GM08714 (cell line): ENCODE data around the gene FBXO34.
"Not testable (repeated sequence)": the region's sequence is repeated elsewhere in the genome, so short reads cannot be mapped to it uniquely, and the experiment has no call there.

Experiments used
- H3K4me3 ChIP-seq: fragments of 200-500 bp; sonication (Bioruptor generic); 2 replicates; pipeline ENCODE4 v1.5.1; 2014; ENCODE audit warnings: mild to moderate bottlenecking, low read length, inconsistent platforms
- ZNF274 ChIP-seq: IDR thresholded peaks from 2 replicates; pipeline ENCODE4 v1.6.1; 2012; ENCODE audit warnings: mild to moderate bottlenecking, low read depth, low read length

Gene FBXO34

DNA sequence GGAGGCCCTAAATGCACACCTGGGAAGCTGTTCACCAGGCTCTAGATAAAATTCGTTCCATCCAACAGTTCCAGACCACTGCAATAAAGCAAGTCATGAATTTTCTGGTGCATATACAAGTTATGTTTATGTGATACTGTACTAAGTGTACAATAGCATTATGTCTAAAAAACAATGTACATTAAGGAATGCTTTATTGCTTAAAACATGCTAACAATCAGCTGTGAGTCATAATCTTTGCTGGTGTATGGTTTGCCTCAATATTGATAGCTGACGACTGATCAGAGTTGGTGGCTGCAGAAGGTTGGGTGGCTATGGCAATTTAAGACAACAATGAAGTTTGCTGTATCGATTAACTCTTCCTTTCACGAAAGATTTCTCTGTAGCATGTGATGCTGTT, 88.1 kb downstream of the FBXO34 start:
- TF ChIP-seq ZNF274, result no peak
- H3K4me3 ChIP-seq, result no peak overlapping the region

- no peak overlapping the region for H3K4me3 ChIP-seq
- TF ChIP-seq ZNF274, result no peak
Measured at GRCh38 chr14:55361190-55361589, 90.0 kb downstream of the FBXO34 start.

- no peak overlapping the region for H3K4me3 ChIP-seq
Measured at GRCh38 chr14:55366271-55366670, 95.0 kb downstream of the FBXO34 start.

GRCh38 chr14:55370883-55371455, 99.7 kb downstream of the FBXO34 start:
- H3K4me3 ChIP-seq, result no peak overlapping the region
- TF ChIP-seq ZNF274, result no peak

More at GRCh38 chr14:55366271-55366670, 95.0 kb downstream of the FBXO34 start:
- TF ChIP-seq ZNF274, result no peak

- H3K4me3 ChIP-seq, result no peak overlapping the region
- TF ChIP-seq ZNF274, result no peak
Measured at GRCh38 chr14:55372423-55372822, 101.2 kb downstream of the FBXO34 start.

DNA sequence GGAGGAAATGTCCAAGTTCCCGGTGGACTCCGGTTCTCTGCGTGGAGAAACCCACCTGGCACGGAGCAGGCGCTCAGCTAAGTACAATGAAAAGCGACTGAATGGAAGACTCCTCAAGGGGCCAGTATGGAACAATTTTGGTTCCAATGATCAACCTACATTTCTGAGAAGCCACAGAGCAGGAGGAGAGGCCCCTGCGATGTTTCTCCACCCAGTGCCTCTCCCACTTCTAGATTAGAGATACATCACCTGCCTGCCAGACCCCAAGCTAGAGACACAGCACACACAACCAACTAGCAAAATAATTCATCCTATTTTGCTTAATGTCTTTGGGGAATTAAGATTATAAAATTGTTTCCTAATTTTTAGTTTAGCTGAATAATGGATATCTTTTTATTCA, 101.6 kb downstream of the FBXO34 start:
- no peak overlapping the region for H3K4me3 ChIP-seq
- TF ChIP-seq ZNF274, result no peak

GRCh38 chr14:55373784-55374705, 102.8 kb downstream of the FBXO34 start:
- TF ChIP-seq ZNF274, result no peak
- no peak overlapping the region for H3K4me3 ChIP-seq

DNA sequence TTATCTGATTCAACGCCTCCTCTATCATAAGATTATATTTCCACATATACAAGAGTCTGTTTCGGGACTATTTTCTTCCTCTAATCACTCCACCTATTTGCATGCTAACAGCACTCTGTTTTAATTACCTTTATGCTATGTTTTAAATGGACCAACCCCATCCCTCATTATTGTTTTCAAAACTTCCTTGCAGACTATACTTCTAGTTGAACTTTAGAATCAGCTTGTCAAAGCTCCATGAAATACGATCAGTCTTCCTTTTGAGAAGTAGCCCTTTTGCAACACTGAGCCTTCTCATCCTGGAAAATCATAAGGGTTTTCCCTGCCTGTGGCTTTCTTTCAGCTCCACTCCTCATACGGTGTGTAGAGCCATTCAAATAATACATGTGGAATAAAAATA, 103.5 kb downstream of the FBXO34 start:
- no peak for TF ChIP-seq ZNF274
- H3K4me3 ChIP-seq, result no peak overlapping the region

DNA sequence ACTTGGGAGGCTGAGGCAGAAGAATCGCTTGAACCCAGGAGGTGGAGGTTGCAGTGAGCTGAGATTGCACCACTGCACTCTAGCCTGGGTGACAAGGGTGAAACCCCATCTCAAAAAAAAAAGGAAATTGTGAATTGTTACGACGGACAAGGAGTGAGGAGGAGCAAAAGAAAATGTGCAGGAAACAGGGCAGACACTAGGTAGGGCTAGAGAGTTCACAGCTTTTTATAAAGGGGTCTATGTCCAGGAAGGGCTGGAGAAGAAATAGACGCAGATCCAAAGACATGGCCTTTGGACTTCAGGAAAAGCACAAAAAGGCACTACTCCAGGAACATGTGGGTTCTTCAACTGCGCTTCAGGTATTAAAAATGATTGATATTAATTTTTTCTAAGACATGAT, 106.0 kb downstream of the FBXO34 start:
- no peak for TF ChIP-seq ZNF274
- H3K4me3 ChIP-seq, result no peak overlapping the region

- TF ChIP-seq ZNF274, result no peak
- H3K4me3 ChIP-seq, result no peak overlapping the region
Measured at GRCh38 chr14:55381040-55381439, 109.8 kb downstream of the FBXO34 start.

GRCh38 chr14:55381561-55381960, 110.3 kb downstream of the FBXO34 start:
- TF ChIP-seq ZNF274, result no peak
- no peak overlapping the region for H3K4me3 ChIP-seq

DNA sequence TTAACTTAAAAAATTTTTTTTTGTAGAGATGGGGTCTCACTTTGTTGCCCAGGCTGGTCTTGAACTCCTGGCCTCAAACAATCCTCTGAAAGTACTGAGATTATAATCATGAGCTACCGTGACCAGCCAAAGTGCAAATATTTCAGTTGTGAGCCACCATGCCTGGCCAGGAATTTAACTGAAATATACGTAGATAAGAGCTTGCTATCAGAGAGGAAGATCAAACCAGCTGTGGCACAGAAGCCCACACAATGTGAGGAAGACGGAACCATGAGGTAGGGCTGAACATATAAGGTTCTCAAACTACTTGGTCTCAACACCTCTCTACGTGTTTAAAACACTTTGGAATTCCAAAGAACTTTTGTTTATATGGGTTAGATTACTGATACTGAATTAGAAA, 111.3 kb downstream of the FBXO34 start:
- TF ChIP-seq ZNF274, result no peak
- no peak overlapping the region for H3K4me3 ChIP-seq

DNA sequence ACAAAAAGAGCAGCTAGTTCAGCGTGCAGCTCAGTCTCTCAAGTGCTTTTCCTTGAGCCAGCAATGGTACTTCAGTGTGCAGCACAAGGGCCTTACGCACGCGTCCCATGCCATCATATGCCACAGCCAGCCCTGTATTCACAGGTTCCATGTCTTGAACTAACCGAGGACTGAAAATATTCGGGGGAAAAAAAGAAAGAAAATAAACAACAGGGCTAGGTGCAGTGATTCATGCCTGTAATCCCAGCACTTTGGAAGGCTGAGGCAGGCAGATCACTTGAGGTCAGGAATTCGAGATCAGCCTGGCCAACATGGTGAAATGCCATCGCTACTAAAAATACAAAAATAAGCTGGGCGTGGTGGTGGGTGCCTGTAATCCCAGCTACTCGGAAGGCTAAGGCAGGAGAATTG, 111.8 kb downstream of the FBXO34 start:
- H3K4me3 ChIP-seq, result not testable (repeated sequence)

GRCh38 chr14:55383541-55384140, 112.4 kb downstream of the FBXO34 start:
- no peak overlapping the region for H3K4me3 ChIP-seq
- TF ChIP-seq ZNF274, result no peak

DNA sequence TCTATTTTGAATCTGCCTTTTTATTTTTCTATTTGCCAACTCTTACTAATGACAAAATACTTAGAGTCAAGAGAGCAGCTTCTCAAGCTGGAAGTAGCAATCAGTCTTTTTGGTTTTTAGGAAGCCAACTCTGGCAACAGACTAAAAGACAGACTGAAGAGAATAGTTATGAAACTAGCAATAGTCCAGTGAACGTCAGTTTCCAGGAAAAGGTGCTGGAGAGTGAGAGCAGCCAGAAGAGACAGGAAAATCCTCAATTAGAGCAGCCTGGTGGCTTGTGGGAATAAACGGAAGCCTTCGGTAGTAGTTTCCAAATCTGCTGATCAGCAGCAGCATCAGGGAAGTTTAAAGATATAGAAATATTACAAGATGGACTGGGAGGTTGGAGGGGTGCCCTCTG, 113.3 kb downstream of the FBXO34 start:
- no peak overlapping the region for H3K4me3 ChIP-seq
- TF ChIP-seq ZNF274, result no peak
